Measurements from ENCODE around the gene IPO4. TPM values are rescaled to one million over a fixed set of nuclear protein-coding genes. Genes with fewer than 3 reads are reported as not detected.

The IPO4 gene
- total RNA-seq, 1 experiment from 2014 or later, result 102 TPM

GRCh38 chr14:24177891-24178290 is 10.7 kb downstream of the IPO4 start:
- RAD21 ChIA-PET (ENCODE audit: low non-redundant PET in 1 of 2, low total read pairs in 2 of 2, uncharacterized antibody in 2 of 2, unreplicated experiment in 2 of 2), result no interaction called here
- no peak overlapping the region for H3K27ac ChIP-seq (ENCODE audit: low read depth, low read length)
- CTCF ChIA-PET, result no interaction called here
- ATAC-seq (peak; percentile 14; the same call in 1 of the 2 replicates), DNase-seq (ENCODE audit: low read depth, low spot score) (no peak)
- TF ChIP-seq YY1 (IDR thresholded peaks at IDR 0.05; ENCODE audit: extremely low read depth, insufficient replicate concordance, low read depth, low read length) (no peak), POLR2AphosphoS5 (IDR thresholded peaks at IDR 0.05; ENCODE audit: low read depth, low read length) (no peak), MAX (IDR thresholded peaks at IDR 0.05) (no peak), EZH2 (IDR thresholded peaks at IDR 0.05) (no peak), ZFX (IDR thresholded peaks at IDR 0.05) (no peak), FOSL1 (IDR thresholded peaks at IDR 0.05; ENCODE audit: low read depth) (no peak), SIN3A (IDR thresholded peaks at IDR 0.05; ENCODE audit: low read depth) (no peak), EGR1 (IDR thresholded peaks at IDR 0.05; ENCODE audit: low read depth) (no peak), POLR2A (IDR thresholded peaks at IDR 0.05; ENCODE audit: borderline replicate concordance, extremely low read depth, insufficient read depth, insufficient read length) (no peak), JUND (IDR thresholded peaks at IDR 0.05) (no peak), SP1 (IDR thresholded peaks at IDR 0.05; ENCODE audit: low read depth) (no peak), TCF7L2 (IDR thresholded peaks at IDR 0.05; ENCODE audit: borderline replicate concordance, extremely low read depth, insufficient read depth, insufficient read length) (no peak), ATF3 (IDR thresholded peaks at IDR 0.05) (no peak), ELF1 (IDR thresholded peaks at IDR 0.05; ENCODE audit: borderline replicate concordance, low read depth) (no peak), CEBPB (IDR thresholded peaks at IDR 0.05; ENCODE audit: low read depth) (no peak), CBX3 (IDR thresholded peaks at IDR 0.05; ENCODE audit: low read depth) (no peak), SRF (IDR thresholded peaks at IDR 0.05; ENCODE audit: low read depth) (no peak), RAD21 (IDR thresholded peaks at IDR 0.05; ENCODE audit: low read depth) (no peak), REST (IDR thresholded peaks at IDR 0.05; ENCODE audit: low read depth) (no peak), CTCF (IDR thresholded peaks at IDR 0.05 in 2 of 3, conservative IDR thresholded peaks at IDR 0.05 in 1 of 3; ENCODE audit: borderline replicate concordance in 1 of 3, insufficient read depth in 1 of 3, low read depth in 2 of 3, low read length in 2 of 3) (no peak)
- H3K9me3 ChIP-seq (ENCODE audit: control insufficient read depth in 1 of 2, insufficient read depth in 1 of 2, low read depth in 1 of 2, low read length in 2 of 2), result no peaks in the 10 kb centered on the region
- H3K79me2 ChIP-seq (ENCODE audit: insufficient read depth, low read length), result no peaks in the 10 kb centered on the region
- no peaks in the 10 kb centered on the region for H3K27me3 ChIP-seq (ENCODE audit: insufficient read depth, low read length)
- H3K9me2 ChIP-seq (ENCODE audit: insufficient read depth), result no peaks in the 10 kb centered on the region
- no TSS peak for BruUV-seq (replicated peaks)
- no peak overlapping the region for H3K9ac ChIP-seq (ENCODE audit: low read length)
- no peaks in the 10 kb centered on the region for H3K4me1 ChIP-seq (ENCODE audit: control insufficient read depth in 1 of 2, insufficient read depth in 2 of 2, low read length in 2 of 2)
- H4K20me1 ChIP-seq (ENCODE audit: insufficient read depth), result no peaks in the 10 kb centered on the region
- peaks cover 16 to 27% of the 10 kb centered on the region in 2 experiments; a peak in 3 of 4 replicates for H3K36me3 ChIP-seq (ENCODE audit: control insufficient read depth in 1 of 2, insufficient read depth in 2 of 2, low read length in 2 of 2)
- no peak overlapping the region for H2AFZ ChIP-seq (ENCODE audit: low read depth, low read length, poor library complexity, severe bottlenecking)
- intact Hi-C loops (cut with micrococcal nuclease), result no loop called here
- no peak overlapping the region for H3K4me2 ChIP-seq (ENCODE audit: low read length)
- POLR2A ChIA-PET, result no interaction called here
- H3K4me3 ChIP-seq (replicated peaks in 1 of 2; ENCODE audit: low read depth in 1 of 2, low read length in 2 of 2), result no peak overlapping the region
